Measurements from ENCODE around the gene KMT2A.

GRCh38 chr11:118417801-118418200 is 18.5 kb upstream of the KMT2A start:
- TF ChIP-seq CTCF (IDR thresholded peaks at IDR 0.05) (no peak), POLR2AphosphoS5 (IDR thresholded peaks at IDR 0.05) (no peak), EP300 (IDR thresholded peaks at IDR 0.05) (no peak), POLR2A (IDR thresholded peaks at IDR 0.05) (no peak)

Data from suprapubic skin (tissue), 4 donors.